ENCODE measurements around the gene GPR35.

Gene GPR35

GRCh38 chr2:240589375-240589774 is 35.9 kb upstream of the GPR35 start:
- DNase-seq (ENCODE audit: low spot score) = no peak

- DNase-seq (ENCODE audit: low spot score) = no peak
Observed at GRCh38 chr2:240589850-240590525, 35.3 kb upstream of the GPR35 start.

GRCh38 chr2:240590681-240591111 is 34.6 kb upstream of the GPR35 start:
- no peak for DNase-seq (ENCODE audit: low spot score)

- no peak for DNase-seq (ENCODE audit: low spot score)
Observed at GRCh38 chr2:240591226-240591625, 34.1 kb upstream of the GPR35 start.

GRCh38 chr2:240591784-240592183 is 33.5 kb upstream of the GPR35 start:
- DNase-seq (ENCODE audit: low spot score) = no peak

- no peak for DNase-seq (ENCODE audit: low spot score)
Observed at GRCh38 chr2:240593026-240593702, 32.1 kb upstream of the GPR35 start.

- no peak for DNase-seq (ENCODE audit: low spot score)
Observed at GRCh38 chr2:240593703-240594451, 31.4 kb upstream of the GPR35 start.

- DNase-seq (ENCODE audit: low spot score) = no peak
Observed at GRCh38 chr2:240594511-240595380, 30.5 kb upstream of the GPR35 start.

- DNase-seq (ENCODE audit: low spot score) = peak; percentile 19
Observed at GRCh38 chr2:240595381-240596079, 29.8 kb upstream of the GPR35 start.

- no peak for DNase-seq (ENCODE audit: low spot score)
Observed at GRCh38 chr2:240596080-240596460, 29.2 kb upstream of the GPR35 start.

GRCh38 chr2:240596491-240596931 is 28.8 kb upstream of the GPR35 start:
- no peak for DNase-seq (ENCODE audit: low spot score)

- DNase-seq (ENCODE audit: low spot score) = no peak
Observed at GRCh38 chr2:240597054-240597418, 28.2 kb upstream of the GPR35 start.

GRCh38 chr2:240597419-240598181 is 27.7 kb upstream of the GPR35 start:
- no peak for DNase-seq (ENCODE audit: low spot score)

GRCh38 chr2:240598311-240598911 is 26.9 kb upstream of the GPR35 start:
- DNase-seq (ENCODE audit: low spot score) = no peak

GRCh38 chr2:240599141-240599583 is 26.1 kb upstream of the GPR35 start:
- no peak for DNase-seq (ENCODE audit: low spot score)

GRCh38 chr2:240600451-240600961 is 24.8 kb upstream of the GPR35 start:
- no peak for DNase-seq (ENCODE audit: low spot score)

- DNase-seq (ENCODE audit: low spot score) = no peak
Observed at GRCh38 chr2:240601061-240601830, 24.0 kb upstream of the GPR35 start.

- no peak for DNase-seq (ENCODE audit: low spot score)
Observed at GRCh38 chr2:240601831-240602160, 23.5 kb upstream of the GPR35 start.

Data from AG08395 (cell line).